IMR-90 (cell line): ENCODE measurements around the gene L3MBTL4.

Experiments
- CTCF ChIP-seq: conservative IDR thresholded peaks from 2 replicates; pipeline ENCODE4 v1.5.1; 2012; ENCODE audit warnings: mild to moderate bottlenecking, low read depth, low read length, improper control_type of control experiment
- RAD21 ChIP-seq: IDR thresholded peaks from 2 replicates; pipeline ENCODE4 v1.6.1; 2012; ENCODE audit warnings: low read length, improper control_type of control experiment
- RCOR1 ChIP-seq: IDR thresholded peaks from 2 replicates; pipeline ENCODE4 v1.6.1; 2012; ENCODE audit warnings: mild to moderate bottlenecking, low read length, improper control_type of control experiment; ENCODE audit not compliant: insufficient replicate concordance
- USF2 ChIP-seq: fragments of 150-350 bp; IDR thresholded peaks from 2 replicates; pipeline ENCODE4 v1.6.1; 2017; ENCODE audit warnings: mild to moderate bottlenecking, antibody characterized with exemption, low read length, low read depth

GRCh38 chr18:6357668-6358067 is 57.0 kb downstream of the L3MBTL4 start:
- TF ChIP-seq CTCF (no peak), RCOR1 (no peak), RAD21 (no peak), USF2 (no peak)
